Mucosa of stomach (tissue), 1 donor: ENCODE measurements around the gene SLC26A8.
"Not testable (repeated sequence)": the region's sequence is repeated elsewhere in the genome, so short reads cannot be mapped to it uniquely, and the experiment has no call there.

Experiments
- H3K27me3 ChIP-seq: one replicate; pipeline ENCODE4 v1.7.0; 2013; ENCODE audit warnings: mild to moderate bottlenecking, low read length; ENCODE audit not compliant: control insufficient read depth, insufficient read depth
- H3K36me3 ChIP-seq: one replicate; pipeline ENCODE4 v1.7.0; 2013; ENCODE audit warnings: low read length; ENCODE audit not compliant: control insufficient read depth, insufficient read depth
- H3K4me1 ChIP-seq: one replicate; pipeline ENCODE4 v1.7.0; 2013; ENCODE audit warnings: mild to moderate bottlenecking, low read length; ENCODE audit not compliant: control insufficient read depth, insufficient read depth
- H3K4me3 ChIP-seq: one replicate; pipeline ENCODE4 v1.7.0; 2013; ENCODE audit warnings: low read length
- H3K9ac ChIP-seq: one replicate; pipeline ENCODE4 v1.7.0; 2013; ENCODE audit warnings: mild to moderate bottlenecking, low read length, moderate library complexity
- H3K9me3 ChIP-seq: one replicate; pipeline ENCODE4 v1.7.0; 2013; ENCODE audit warnings: mild to moderate bottlenecking, low read length, moderate library complexity; ENCODE audit not compliant: control insufficient read depth
- donor health status: Pancreatic carcinoma.

SLC26A8 gene

GRCh38 chr6:35931873-35932272 lies 92.6 kb downstream of the SLC26A8 start:
- not testable (repeated sequence) for H3K27me3 ChIP-seq, H3K9me3 ChIP-seq, H3K4me3 ChIP-seq, H3K36me3 ChIP-seq, H3K9ac ChIP-seq, H3K4me1 ChIP-seq

GRCh38 chr6:35931120-35931561 lies 93.3 kb downstream of the SLC26A8 start:
- H3K9ac ChIP-seq, result no peak overlapping the region
- no peaks in the 10 kb centered on the region for H3K27me3 ChIP-seq
- no peak overlapping the region for H3K4me3 ChIP-seq
- no peaks in the 10 kb centered on the region for H3K9me3 ChIP-seq
- H3K36me3 ChIP-seq, result no peaks in the 10 kb centered on the region
- H3K4me1 ChIP-seq, result no peaks in the 10 kb centered on the region

- H3K4me3 ChIP-seq, result no peak overlapping the region
Observed at GRCh38 chr6:35929601-35930000, 94.8 kb downstream of the SLC26A8 start.

GRCh38 chr6:35926509-35927215 lies 97.8 kb downstream of the SLC26A8 start:
- H3K27me3 ChIP-seq, result no peaks in the 10 kb centered on the region
- H3K4me3 ChIP-seq, result no peak overlapping the region
- H3K9me3 ChIP-seq, result no peaks in the 10 kb centered on the region
- no peaks in the 10 kb centered on the region for H3K36me3 ChIP-seq
- peaks cover 4% of the 10 kb centered on the region for H3K4me1 ChIP-seq
- H3K9ac ChIP-seq, result no peak overlapping the region

More at GRCh38 chr6:35929601-35930000, 94.8 kb downstream of the SLC26A8 start:
- Histone ChIP-seq H3K9me3 (no peaks in the 10 kb centered on the region), H3K36me3 (no peaks in the 10 kb centered on the region), H3K9ac (no peak overlapping the region), H3K27me3 (no peaks in the 10 kb centered on the region), H3K4me1 (no peaks in the 10 kb centered on the region)

- no peaks in the 10 kb centered on the region for H3K9me3 ChIP-seq
- H3K4me3 ChIP-seq, result no peak overlapping the region
- H3K4me1 ChIP-seq, result peaks cover 9% of the 10 kb centered on the region
- no peaks in the 10 kb centered on the region for H3K36me3 ChIP-seq
- H3K9ac ChIP-seq, result no peak overlapping the region
- H3K27me3 ChIP-seq, result no peaks in the 10 kb centered on the region
Observed at GRCh38 chr6:35925961-35926360, 98.5 kb downstream of the SLC26A8 start.

GRCh38 chr6:35924146-35924545 lies 100.3 kb downstream of the SLC26A8 start:
- peaks cover 16% of the 10 kb centered on the region for H3K4me1 ChIP-seq
- no peaks in the 10 kb centered on the region for H3K9me3 ChIP-seq
- H3K36me3 ChIP-seq, result no peaks in the 10 kb centered on the region
- no peaks in the 10 kb centered on the region for H3K27me3 ChIP-seq
- no peak overlapping the region for H3K4me3 ChIP-seq
- H3K9ac ChIP-seq, result no peak overlapping the region

- H3K9ac ChIP-seq, result no peak overlapping the region
- H3K36me3 ChIP-seq, result no peaks in the 10 kb centered on the region
- peaks cover 20% of the 10 kb centered on the region for H3K4me1 ChIP-seq
- no peaks in the 10 kb centered on the region for H3K9me3 ChIP-seq
- no peak overlapping the region for H3K4me3 ChIP-seq
- no peaks in the 10 kb centered on the region for H3K27me3 ChIP-seq
Observed at GRCh38 chr6:35922139-35922554, 102.3 kb downstream of the SLC26A8 start.

- Histone ChIP-seq H3K4me3 (peak within 1 kb of the TSS; percentile 97), H3K4me1 (peaks cover 20% of the 10 kb centered on the region)
Observed at GRCh38 chr6:35920793-35921732, 103.4 kb downstream of the SLC26A8 start, which contains the start of gene SRPK1. Gene SRPK1, minus strand, starts transcription at chr6:35921098. Its CDS starts 42 bp downstream, at chr6:35921056.

GRCh38 chr6:35919827-35920751 lies 104.4 kb downstream of the SLC26A8 start:
- H3K4me3 ChIP-seq, result peak overlapping the region; percentile 97
- no peaks in the 10 kb centered on the region for H3K36me3 ChIP-seq
- peak overlapping the region; percentile 76 for H3K9ac ChIP-seq
- no peaks in the 10 kb centered on the region for H3K9me3 ChIP-seq
- H3K27me3 ChIP-seq, result no peaks in the 10 kb centered on the region
- H3K4me1 ChIP-seq, result peaks cover 20% of the 10 kb centered on the region

More at GRCh38 chr6:35920793-35921732, 103.4 kb downstream of the SLC26A8 start, which contains the start of gene SRPK1:
- Histone ChIP-seq H3K9me3 (no peaks in the 10 kb centered on the region), H3K27me3 (no peaks in the 10 kb centered on the region), H3K9ac (peak within 1 kb of the TSS; percentile 76), H3K36me3 (no peaks in the 10 kb centered on the region)

- H3K4me1 ChIP-seq, result peaks cover 20% of the 10 kb centered on the region
Observed at GRCh38 chr6:35919085-35919826, 105.2 kb downstream of the SLC26A8 start.

GRCh38 chr6:35916893-35917292 lies 107.5 kb downstream of the SLC26A8 start:
- H3K9ac ChIP-seq, H3K36me3 ChIP-seq, H3K9me3 ChIP-seq, H3K27me3 ChIP-seq, H3K4me3 ChIP-seq: not testable (repeated sequence)
- H3K4me1 ChIP-seq, result peaks cover 18% of the 10 kb centered on the region

More at GRCh38 chr6:35919085-35919826, 105.2 kb downstream of the SLC26A8 start:
- H3K4me3 ChIP-seq, result peak overlapping the region; percentile 97
- no peaks in the 10 kb centered on the region for H3K9me3 ChIP-seq
- H3K36me3 ChIP-seq, result no peaks in the 10 kb centered on the region
- H3K27me3 ChIP-seq, result no peaks in the 10 kb centered on the region
- peak overlapping the region; percentile 76 for H3K9ac ChIP-seq
